Measurements from ENCODE around the gene CLDN20.
A peak's percentile ranks its signal among the peaks of the same experiment; 100 is the strongest.

Gene CLDN20

DNA sequence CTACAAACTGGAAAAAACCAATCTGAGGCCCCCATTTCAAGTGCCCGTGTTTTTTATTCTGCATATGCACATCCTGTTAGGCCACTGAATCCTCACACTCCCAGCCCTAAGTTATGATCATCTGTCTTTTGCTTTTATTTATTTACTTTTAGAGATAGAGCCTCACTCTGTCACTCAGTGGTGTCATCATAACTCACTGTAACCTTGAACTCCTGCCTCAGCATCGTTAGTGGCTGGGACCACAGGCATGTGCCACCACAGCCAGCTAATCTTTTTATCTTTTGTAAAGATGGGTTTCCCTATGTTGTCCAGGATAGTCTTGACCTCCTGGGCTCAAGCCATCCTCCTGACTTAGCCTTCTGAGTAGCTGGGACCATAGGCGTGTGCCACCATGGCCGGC lies 29.6 kb upstream of the CLDN20 start:
- Mint-ChIP-seq H3K4me3 (no peak overlapping the region), H3K4me1 (no peaks in the 10 kb centered on the region), H3K27me3 (peaks cover 11% of the 10 kb centered on the region), H3K27ac (no peak overlapping the region), H3K36me3 (ENCODE audit: low read depth) (peaks cover 14% of the 10 kb centered on the region), H3K9me3 (no peaks in the 10 kb centered on the region)
- ATAC-seq (no peak), DNase-seq (no peak)

DNA sequence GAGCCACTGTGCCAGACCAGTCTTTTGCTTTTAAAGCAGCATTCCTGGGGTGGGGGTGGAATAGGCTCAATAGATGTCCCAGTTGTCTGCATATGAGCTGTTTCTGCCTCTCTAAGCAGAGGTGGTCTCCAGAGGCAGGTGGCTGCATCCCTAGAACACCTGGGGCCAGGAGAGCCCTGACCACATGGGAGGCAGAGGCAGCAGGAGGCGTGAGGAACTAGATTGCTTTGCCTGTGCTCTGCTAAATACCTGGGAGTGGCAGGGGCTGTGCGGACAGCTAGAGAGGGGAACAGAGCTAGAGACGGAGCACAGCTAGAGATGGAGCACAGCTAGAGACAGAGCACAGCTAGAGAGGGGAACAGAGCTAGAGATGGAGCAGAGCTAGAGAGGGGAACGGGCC lies 29.1 kb upstream of the CLDN20 start:
- peak; percentile 28 for ATAC-seq
- H3K27ac Mint-ChIP-seq: no peak overlapping the region
- H3K27me3 Mint-ChIP-seq: peaks cover 11% of the 10 kb centered on the region
- H3K4me1 Mint-ChIP-seq: no peaks in the 10 kb centered on the region
- H3K9me3 Mint-ChIP-seq: no peaks in the 10 kb centered on the region
- no peak overlapping the region for H3K4me3 Mint-ChIP-seq
- H3K36me3 Mint-ChIP-seq (ENCODE audit: low read depth): peaks cover 12% of the 10 kb centered on the region
- DNase-seq: no peak

DNA sequence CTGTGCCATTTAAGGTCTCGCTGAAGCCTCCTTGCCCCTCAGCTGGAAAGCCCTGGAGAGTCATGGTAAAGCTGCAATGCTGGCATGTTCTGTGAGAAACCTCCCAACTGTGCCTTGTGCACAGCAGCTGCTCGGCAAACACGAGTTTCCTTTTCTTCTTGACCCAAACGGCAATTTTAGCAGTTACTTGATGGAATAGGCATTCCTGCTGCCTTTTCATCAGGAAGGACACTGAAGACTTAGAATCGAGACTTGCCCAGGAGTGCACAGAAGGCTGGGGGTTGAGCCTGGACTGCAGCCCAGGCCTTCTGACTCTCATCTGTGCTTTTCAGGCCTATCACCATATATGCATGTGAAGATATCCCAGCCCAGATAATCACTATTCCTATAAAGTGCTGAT lies 28.7 kb upstream of the CLDN20 start:
- no peak overlapping the region for H3K27ac Mint-ChIP-seq
- H3K4me1 Mint-ChIP-seq: no peaks in the 10 kb centered on the region
- H3K9me3 Mint-ChIP-seq: no peaks in the 10 kb centered on the region
- DNase-seq (no peak), ATAC-seq (no peak)
- H3K27me3 Mint-ChIP-seq: peaks cover 10% of the 10 kb centered on the region
- peaks cover 10% of the 10 kb centered on the region for H3K36me3 Mint-ChIP-seq (ENCODE audit: low read depth)
- H3K4me3 Mint-ChIP-seq: no peak overlapping the region

DNA sequence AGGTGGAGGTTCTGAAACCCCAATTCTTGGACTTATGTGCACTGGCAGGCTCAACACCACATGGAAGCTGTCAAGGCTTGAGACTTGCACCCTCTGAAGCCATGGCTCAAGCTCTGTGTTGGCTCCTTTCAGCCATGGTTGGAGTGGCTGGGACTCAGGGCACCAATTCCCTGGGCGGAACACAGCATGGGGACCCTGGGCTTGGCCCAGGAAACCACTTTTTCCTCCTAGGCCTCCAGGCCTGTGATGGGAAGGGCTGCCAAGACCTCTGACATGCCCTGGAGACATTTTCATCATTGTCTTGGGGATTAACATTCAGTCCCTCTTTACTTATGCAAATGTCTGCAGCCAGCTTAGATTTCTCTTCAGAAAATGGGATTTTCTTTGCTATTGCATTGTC lies 26.2 kb upstream of the CLDN20 start:
- no peak for ATAC-seq
- H3K27me3 Mint-ChIP-seq: peaks cover 9% of the 10 kb centered on the region
- H3K4me1 Mint-ChIP-seq: no peaks in the 10 kb centered on the region
- no peaks in the 10 kb centered on the region for H3K9me3 Mint-ChIP-seq
- no peak overlapping the region for H3K27ac Mint-ChIP-seq
- no peak for DNase-seq
- H3K36me3 Mint-ChIP-seq (ENCODE audit: low read depth): peaks cover 11% of the 10 kb centered on the region
- no peak overlapping the region for H3K4me3 Mint-ChIP-seq

DNA sequence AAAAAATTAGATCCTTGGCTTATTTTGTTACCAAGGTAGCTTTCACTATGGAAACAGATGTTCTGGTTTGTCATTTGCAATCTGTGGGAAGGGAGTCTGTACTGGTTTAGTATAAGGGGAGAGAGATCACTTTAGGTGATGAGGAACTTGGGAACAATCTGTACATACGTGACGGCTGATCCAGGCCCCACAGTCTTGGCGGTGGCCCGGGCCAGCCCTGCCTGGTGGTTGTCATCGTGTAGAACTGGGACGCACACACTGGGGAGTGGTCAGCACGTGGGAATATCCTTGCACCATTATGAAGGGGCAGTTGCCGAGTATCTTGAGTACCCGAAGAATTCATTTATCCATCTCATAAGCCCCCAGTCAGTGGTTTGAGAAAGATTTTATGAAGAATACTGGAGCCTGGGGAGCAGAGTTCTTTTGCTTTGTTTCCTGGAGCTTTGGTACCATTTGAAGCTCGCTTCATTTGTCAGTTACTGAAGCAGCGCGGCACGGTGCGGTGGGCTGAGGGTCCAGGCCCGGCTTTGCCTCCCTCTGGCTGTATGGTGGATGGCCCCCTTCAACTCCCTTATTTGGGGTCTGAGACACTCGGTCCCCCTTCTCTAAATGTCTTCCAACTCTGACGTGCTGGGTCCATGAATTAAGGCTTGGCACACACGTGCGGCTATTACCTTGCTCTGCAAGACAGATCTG lies 22.8 kb upstream of the CLDN20 start:
- peaks cover 15% of the 10 kb centered on the region for H3K36me3 Mint-ChIP-seq (ENCODE audit: low read depth)
- H3K9me3 Mint-ChIP-seq: no peaks in the 10 kb centered on the region
- H3K4me3 Mint-ChIP-seq: no peak overlapping the region
- H3K4me1 Mint-ChIP-seq: no peaks in the 10 kb centered on the region
- no peak overlapping the region for H3K27ac Mint-ChIP-seq
- ATAC-seq: no peak
- DNase-seq: no peak
- H3K27me3 Mint-ChIP-seq: peaks cover 7% of the 10 kb centered on the region

DNA sequence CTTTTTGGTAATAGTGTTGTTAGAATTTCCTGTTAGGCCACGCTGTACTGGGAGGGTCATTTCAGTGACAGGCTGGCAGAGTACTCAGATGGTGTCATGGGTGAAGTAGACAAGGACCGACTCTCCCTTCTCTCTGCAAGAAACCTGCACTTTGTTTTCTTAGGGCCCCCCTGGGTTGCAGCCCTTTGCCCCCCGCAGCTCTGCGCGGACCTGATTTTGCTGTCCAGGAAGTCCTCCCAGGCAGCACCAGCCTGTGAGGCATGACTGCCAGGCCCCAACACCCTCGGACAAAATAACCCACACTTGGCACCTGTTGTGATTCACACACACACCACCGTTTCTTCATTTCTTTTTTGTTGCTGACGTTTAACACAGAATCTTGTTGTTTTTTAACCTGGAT lies 21.8 kb upstream of the CLDN20 start:
- H3K9me3 Mint-ChIP-seq: no peaks in the 10 kb centered on the region
- peaks cover 18% of the 10 kb centered on the region for H3K36me3 Mint-ChIP-seq (ENCODE audit: low read depth)
- H3K27ac Mint-ChIP-seq: no peak overlapping the region
- H3K4me3 Mint-ChIP-seq: no peak overlapping the region
- ATAC-seq: no peak
- H3K4me1 Mint-ChIP-seq: no peaks in the 10 kb centered on the region
- DNase-seq: no peak
- H3K27me3 Mint-ChIP-seq: peaks cover 3% of the 10 kb centered on the region

DNA sequence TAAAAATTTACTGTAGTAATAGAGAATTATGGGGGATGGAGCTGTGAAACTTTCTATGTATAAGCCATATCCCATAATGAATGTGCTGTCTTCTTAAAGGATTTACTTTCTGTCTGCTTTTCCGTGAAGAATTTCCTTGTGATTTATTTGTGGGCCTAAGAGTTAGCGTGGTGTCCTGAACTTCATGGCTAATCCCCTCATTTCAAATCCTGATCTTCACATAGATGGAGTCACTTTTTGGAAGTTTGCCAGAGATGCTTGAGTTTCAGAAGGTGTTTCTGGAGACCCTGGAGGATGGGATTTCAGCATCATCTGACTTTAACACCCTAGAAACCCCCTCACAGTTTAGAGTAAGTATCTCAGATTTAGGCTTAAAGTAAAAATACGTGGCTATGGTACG lies 19.4 kb upstream of the CLDN20 start:
- DNase-seq (no peak), ATAC-seq (no peak)
- Mint-ChIP-seq H3K27me3 (no peaks in the 10 kb centered on the region), H3K9me3 (no peaks in the 10 kb centered on the region), H3K36me3 (ENCODE audit: low read depth) (peaks cover 20% of the 10 kb centered on the region), H3K27ac (no peak overlapping the region), H3K4me3 (no peak overlapping the region), H3K4me1 (no peaks in the 10 kb centered on the region)

DNA sequence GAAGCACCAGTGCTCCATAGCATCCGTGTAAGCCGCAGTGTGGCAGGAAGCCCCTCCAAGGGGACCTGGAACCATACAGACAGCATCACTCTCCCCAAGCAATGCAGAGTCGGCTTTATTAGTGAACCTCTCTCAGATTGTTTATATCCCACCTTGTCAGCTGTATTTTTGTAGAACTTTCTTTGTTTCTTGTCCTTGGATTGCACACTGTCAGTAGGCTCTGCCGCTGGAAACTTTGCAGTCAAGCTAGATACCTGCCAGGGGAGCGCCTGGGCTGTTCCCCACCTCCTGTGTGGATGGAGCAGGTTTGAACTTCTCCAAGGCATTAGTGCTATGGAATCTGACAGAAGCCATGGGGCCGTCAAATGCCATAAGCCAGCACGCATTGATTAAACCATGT lies 18.6 kb upstream of the CLDN20 start:
- Mint-ChIP-seq H3K36me3 (ENCODE audit: low read depth) (peaks cover 20% of the 10 kb centered on the region), H3K4me3 (no peak overlapping the region), H3K27ac (no peak overlapping the region), H3K27me3 (no peaks in the 10 kb centered on the region), H3K4me1 (no peaks in the 10 kb centered on the region), H3K9me3 (no peaks in the 10 kb centered on the region)
- no peak for ATAC-seq
- DNase-seq: no peak

DNA sequence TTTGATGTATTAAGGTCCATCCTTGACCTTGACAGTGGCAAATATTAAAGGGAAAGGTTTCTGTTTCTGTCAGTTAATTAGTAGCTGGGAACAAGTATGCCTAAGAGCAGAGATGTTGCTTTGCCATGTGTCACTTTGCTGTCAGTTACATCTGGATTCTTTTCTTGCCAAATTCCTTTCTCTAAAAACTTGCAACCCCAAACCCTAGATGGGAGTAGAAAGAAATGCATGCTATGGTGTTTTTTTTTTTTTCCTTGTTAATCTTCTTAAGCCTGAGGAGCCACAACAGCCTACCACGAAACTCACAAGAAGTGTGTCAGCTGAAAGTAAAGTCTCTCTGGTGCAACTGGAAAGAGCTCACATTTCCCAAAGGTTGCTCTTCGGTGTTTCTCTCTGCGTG lies 18.0 kb upstream of the CLDN20 start:
- Mint-ChIP-seq H3K36me3 (ENCODE audit: low read depth) (peaks cover 17% of the 10 kb centered on the region), H3K27me3 (no peaks in the 10 kb centered on the region), H3K9me3 (no peaks in the 10 kb centered on the region), H3K27ac (no peak overlapping the region), H3K4me3 (no peak overlapping the region), H3K4me1 (no peaks in the 10 kb centered on the region)
- no peak for DNase-seq
- no peak for ATAC-seq

DNA sequence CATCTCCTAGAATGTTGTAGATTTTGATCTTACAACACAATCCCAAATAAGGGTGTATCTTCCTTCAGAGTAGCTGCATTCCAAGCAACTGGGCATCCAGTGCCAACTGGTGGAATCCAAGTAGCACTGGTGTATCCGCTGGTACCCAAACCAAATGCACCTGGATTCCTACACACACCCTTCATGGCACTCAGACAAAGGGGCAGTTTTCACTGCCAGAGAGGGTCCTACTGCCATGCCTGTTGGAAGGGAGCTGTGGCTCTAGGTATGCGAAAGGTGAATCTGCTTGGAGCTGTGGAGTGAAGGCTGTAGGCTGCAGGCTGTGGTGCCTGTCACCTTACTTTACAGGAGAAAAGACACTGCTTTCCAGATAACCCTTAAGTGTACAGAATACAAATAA lies 17.0 kb upstream of the CLDN20 start:
- Mint-ChIP-seq H3K27ac (no peak overlapping the region), H3K27me3 (no peaks in the 10 kb centered on the region), H3K36me3 (ENCODE audit: low read depth) (peaks cover 17% of the 10 kb centered on the region), H3K9me3 (no peaks in the 10 kb centered on the region), H3K4me1 (no peaks in the 10 kb centered on the region), H3K4me3 (no peak overlapping the region)
- ATAC-seq (no peak), DNase-seq (no peak)

DNA sequence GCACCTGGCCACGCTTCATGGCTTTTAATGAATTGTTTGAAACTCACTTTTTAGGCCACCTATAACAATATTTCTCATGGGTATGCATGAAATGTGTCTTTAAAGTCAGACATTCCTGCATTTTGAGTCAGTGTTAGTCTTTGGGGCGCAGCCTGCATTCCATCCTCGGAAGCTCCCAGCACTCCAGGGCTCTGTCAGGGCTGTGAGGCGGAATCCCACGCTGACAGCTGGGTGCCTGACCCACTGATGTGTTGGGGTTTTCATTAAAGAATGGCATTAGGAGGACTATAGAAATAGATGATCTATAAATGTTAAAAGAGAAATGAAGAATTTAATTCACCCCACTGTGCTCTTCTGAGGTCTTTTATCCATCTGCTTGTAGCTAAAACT lies 16.2 kb upstream of the CLDN20 start:
- Mint-ChIP-seq H3K9me3 (no peaks in the 10 kb centered on the region), H3K36me3 (ENCODE audit: low read depth) (peaks cover 17% of the 10 kb centered on the region), H3K27me3 (no peaks in the 10 kb centered on the region), H3K4me1 (no peaks in the 10 kb centered on the region), H3K27ac (no peak overlapping the region), H3K4me3 (no peak overlapping the region)
- no peak for ATAC-seq
- DNase-seq: no peak

DNA sequence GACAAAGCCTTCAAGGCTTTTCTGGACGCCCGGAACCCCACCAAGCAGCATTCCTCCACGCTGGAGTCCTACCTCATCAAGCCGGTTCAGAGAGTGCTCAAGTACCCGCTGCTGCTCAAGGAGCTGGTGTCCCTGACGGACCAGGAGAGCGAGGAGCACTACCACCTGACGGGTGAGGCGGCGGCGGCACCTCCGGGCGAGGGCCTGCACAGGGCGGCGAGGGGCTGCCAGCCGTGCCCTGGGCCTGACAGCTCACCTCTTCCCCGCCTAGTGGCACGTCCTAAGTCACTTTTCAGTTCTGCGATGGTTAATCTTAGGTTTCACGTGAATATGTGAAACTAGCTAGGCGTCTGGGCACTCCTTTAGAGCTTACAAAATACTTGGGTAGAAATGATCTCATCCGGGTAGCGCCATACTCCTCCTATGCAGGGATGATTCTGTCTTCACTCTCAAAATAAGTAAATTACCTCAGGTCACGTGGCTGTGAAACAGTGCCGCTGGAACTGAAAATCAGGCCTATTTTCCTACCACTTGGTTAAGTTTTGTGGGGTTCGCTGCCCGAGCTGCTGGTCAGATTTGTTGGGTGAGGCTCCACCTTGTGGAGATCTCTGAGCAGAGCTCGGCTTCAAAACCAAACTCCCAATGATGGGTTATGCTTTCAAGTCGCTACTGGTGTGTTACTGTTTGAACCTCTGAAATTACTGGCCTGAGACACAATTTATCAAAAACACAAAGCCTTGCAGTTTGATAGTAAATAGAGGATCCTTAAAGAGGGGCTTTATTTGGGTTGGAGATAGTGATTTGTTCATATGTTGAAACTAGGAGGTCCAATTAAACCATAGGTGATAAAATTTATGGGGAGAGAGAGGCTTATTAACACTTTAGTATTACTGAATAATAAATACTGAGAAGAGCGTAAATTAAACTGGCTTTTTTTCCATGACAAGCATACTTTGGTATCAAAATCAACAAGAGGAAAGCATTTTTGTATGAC lies 15.5 kb upstream of the CLDN20 start:
- Mint-ChIP-seq H3K4me1 (no peaks in the 10 kb centered on the region), H3K4me3 (no peak overlapping the region), H3K27ac (no peak overlapping the region), H3K27me3 (no peaks in the 10 kb centered on the region), H3K36me3 (ENCODE audit: low read depth) (peaks cover 23% of the 10 kb centered on the region), H3K9me3 (no peaks in the 10 kb centered on the region)
- peak; percentile 17 for DNase-seq
- peak; percentile 22 for ATAC-seq

DNA sequence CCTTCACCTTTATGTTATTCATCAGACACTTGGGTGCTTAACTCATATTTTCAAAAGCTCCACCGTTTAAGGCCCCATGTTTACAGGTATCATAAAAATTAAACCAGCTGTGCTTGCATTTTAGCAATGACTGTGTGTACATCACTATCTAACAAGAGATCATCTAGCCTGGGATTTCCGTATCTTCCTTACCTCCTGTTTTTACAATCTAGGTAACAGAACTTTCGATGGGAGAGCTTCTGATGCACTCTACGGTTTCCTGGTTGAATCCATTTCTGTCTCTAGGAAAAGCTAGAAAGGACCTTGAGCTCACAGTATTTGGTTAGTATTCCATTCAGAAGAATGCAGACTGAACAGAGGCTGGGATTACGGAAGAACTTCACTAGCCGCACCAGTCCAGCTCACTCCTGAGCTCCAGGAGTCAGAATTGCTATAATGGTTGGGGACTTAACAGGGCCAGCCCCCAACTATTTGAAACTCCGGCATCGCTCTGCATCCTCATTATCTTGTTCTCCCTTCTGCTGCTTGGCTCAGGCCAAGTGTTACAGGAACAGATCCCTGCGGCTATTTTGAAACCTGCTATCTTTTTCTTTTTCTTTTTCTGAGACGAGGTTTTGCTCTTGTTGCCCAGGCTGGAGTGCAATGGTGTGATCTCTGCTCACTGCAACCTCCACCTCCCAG lies 13.0 kb upstream of the CLDN20 start:
- Mint-ChIP-seq H3K36me3 (ENCODE audit: low read depth) (peaks cover 35% of the 10 kb centered on the region), H3K27ac (no peak overlapping the region), H3K4me1 (no peaks in the 10 kb centered on the region), H3K9me3 (no peaks in the 10 kb centered on the region), H3K27me3 (no peaks in the 10 kb centered on the region), H3K4me3 (no peak overlapping the region)
- ATAC-seq (no peak), DNase-seq (no peak)

DNA sequence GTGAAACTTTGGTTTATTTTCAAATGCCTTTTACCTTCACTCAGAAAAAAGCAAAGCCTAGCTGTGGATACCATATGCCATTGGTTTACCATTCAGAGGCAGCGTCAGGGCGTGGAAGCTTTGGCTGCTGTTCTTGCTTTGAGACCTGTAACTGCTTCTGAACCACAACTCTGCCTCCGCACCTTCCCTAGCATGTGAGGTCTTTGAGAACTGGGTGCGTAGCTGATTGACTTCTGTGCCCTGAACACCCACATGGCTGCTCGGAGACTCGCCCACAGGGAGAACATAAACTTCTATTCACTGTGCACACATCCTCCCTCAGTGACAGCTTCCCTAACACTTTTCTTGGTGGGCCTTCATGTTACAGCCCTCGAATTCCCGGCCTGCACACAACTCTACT lies 11.2 kb upstream of the CLDN20 start:
- no peaks in the 10 kb centered on the region for H3K4me1 Mint-ChIP-seq
- no peaks in the 10 kb centered on the region for H3K9me3 Mint-ChIP-seq
- DNase-seq (no peak), ATAC-seq (no peak)
- no peak overlapping the region for H3K4me3 Mint-ChIP-seq
- H3K27ac Mint-ChIP-seq: no peak overlapping the region
- H3K27me3 Mint-ChIP-seq: no peaks in the 10 kb centered on the region
- H3K36me3 Mint-ChIP-seq (ENCODE audit: low read depth): peaks cover 35% of the 10 kb centered on the region

DNA sequence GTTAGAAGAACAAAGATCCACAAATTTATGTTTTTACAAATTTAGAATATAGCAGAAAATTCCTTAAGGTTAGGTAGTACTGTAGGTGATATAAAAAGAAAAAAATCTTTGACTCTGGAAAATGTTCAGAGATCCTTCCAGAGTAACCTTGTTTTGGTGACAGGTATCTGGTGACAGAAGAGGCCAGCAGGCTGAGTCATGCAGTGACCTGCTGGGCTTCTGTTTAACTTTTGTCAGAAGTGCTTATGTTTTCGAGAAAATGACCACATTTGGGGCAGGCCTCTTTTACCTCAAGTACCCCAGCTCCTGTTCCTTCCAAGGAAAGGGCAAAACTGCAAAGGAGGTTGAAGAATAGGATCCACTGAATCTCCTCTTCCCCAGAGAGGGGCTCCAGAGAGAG lies 10.5 kb upstream of the CLDN20 start:
- Mint-ChIP-seq H3K27me3 (no peaks in the 10 kb centered on the region), H3K36me3 (ENCODE audit: low read depth) (peaks cover 36% of the 10 kb centered on the region), H3K4me3 (no peak overlapping the region), H3K4me1 (no peaks in the 10 kb centered on the region), H3K27ac (peak overlapping the region; percentile 36), H3K9me3 (no peaks in the 10 kb centered on the region)
- ATAC-seq (no peak), DNase-seq (no peak)
